ENCODE measurements around the gene PPP2R5C.
"Not testable (repeated sequence)": the region's sequence is repeated elsewhere in the genome, so short reads cannot be mapped to it uniquely, and the experiment has no call there.

The PPP2R5C gene

GRCh38 chr14:101727611-101728366, 33.7 kb upstream of the PPP2R5C start:
- DNase-seq: no peak

DNA sequence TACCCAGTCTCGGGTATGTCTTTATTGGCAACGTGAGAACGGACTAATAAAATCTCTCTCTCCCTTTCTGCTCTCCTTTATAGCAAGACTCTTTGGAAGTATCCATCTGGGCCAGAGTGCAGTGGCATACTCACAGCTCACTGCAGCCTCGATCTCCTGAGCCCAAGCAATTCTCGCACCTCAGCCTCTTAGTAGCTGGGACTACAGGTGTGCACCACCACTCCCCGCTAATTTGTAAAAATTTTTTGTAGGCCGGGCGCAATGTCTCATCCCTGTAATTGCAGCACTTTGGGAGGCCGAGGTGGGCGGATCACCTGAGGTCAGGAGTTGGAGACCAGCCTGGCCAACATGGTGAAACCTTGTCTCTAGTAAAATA, 33.2 kb upstream of the PPP2R5C start:
- DNase-seq: no peak

DNA sequence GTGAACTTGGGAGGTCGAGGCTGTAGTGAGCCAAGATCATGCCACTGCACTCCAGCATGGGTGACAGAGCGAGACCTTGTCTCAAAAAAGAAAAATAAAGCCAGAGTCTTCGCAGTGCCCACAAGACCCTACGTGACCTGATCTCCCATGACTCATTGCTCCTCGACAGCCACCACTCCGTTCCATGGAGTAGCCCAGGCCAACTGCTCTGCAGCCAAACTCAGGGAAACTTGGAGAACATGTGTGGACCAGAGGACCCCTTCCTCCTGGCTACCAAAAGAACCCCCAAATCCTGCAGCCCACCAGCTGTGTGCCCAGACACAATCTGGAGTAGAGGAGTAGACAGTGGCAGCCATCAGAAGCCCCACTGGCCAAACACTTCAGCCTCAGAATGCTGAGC, 32.1 kb upstream of the PPP2R5C start:
- no peak for DNase-seq

- not testable (repeated sequence) for DNase-seq
Observed at GRCh38 chr14:101730157-101730556, 31.4 kb upstream of the PPP2R5C start.

DNA sequence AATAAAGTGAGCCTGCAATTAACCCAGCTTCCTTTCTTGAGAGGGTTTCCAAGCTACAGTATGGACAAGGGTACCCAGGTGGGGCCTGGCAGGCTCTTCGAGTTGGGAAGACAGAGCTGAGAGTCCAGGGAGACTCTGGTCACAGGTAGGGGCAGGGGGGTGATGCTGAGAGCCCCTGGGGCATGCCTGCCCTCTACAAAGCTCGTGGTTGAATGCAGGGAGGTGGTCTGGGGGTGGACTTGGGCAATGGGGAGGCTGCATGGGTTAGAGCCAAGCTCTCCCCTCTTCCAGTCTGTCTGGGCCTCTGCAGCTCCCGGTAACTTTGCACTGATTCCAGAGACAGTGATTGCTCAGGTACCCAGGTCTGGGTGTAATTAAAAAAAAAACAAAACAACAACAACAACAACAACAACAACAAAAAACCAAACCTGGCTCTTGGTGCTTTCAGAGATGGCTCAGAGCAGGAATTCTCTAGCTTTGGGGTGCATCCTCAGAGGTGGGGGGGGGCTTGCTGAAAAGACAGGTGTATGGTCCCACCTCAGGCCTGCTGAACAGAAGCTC, 30.8 kb upstream of the PPP2R5C start:
- no peak for DNase-seq

DNA sequence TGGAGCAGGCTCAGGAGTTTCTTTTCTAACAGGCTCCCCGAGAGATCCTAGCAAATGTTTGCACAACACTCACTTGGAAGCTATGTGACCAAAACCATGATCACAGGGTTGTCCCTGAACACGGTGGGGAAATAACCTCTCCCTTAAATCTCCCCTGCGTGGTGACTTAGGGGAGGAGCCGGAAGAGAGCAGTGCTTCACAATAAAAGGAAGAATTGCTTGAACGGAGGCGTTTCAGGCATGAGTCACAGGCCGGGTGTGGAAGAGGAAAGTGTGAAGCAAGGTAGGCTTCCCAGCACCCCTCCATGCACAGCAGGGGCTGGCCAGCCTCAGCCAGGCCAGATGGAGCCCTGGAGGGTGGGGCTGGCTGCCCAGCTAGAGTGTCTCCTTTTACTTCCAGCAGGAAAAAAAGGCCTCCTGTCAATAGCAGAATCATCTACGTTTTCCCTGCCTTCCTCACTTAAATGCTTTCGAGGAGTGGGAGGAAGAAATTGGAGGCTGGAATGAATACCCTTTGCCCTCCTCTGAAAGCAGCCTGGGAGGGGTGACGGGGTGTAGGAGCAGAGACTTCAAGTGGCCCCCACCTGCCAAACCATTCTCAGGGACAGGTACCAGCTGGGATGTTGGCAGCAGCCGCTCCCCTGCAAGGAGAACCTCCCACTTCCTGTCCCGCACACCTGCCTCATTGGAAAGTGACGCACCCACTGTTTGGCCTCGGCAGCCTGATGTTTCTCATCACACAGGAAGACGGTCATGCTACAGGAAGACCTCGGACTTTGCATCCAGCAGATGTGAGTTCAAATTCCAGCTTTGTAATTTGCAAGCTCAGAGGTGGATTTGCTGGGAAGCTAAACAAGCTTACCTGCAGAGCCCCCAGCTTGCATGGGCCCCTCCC, 30.1 kb upstream of the PPP2R5C start:
- DNase-seq: peak; percentile 88 to 97

GRCh38 chr14:101732118-101732517, 29.4 kb upstream of the PPP2R5C start:
- no peak for DNase-seq

DNA sequence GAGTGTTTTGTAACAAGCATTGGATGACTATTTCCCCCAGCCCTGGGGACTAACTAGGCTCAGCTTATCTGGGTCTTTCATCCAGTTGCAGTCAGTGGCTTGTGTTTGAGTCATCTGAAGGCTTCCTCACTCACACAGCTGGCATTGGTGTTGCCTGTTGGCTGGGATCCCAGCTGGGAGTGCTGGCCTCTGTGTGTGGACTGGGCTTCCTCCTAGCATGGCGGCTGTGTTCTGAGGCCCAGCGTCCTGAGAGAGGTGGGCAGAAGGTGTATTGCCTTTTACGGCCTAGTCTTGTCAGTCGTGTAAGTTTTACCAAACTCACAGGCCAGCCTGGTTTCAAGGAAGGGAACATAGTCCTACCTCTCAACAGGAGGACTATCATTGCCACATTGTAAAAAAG, 28.3 kb upstream of the PPP2R5C start:
- DNase-seq: peak in 1 of 2 experiments; percentile 31

DNA sequence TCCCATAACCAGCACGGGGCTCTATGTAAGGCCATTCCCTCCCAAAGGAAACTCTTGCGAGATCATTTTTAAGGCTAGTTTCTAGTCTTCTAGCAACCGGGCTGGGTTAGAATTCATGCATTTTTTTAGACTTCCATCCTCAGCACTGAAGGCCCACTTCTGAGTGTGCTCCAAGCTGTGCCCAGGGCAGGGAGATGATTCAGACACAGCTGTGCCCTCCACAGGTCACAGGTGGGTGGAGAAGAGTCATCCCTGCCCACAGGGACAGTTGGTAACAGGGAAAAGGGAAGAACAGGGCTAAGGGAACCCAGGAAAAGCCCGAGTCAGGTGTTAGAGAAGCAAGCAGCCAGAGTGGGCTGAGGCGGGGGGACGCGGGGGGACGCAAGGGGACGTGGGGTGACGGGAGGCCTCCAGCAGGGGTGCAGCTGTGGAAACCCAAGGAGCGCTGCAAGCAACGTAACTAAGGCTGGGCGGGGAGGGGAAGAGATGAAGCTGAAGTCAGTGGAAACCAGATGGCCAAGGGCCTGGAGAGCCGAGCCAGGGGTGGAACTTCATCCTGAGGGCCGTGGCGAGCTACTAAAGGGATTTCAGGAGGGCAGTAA, 27.2 kb upstream of the PPP2R5C start:
- no peak for DNase-seq

GRCh38 chr14:101735453-101735852, 26.1 kb upstream of the PPP2R5C start:
- no peak for DNase-seq

DNA sequence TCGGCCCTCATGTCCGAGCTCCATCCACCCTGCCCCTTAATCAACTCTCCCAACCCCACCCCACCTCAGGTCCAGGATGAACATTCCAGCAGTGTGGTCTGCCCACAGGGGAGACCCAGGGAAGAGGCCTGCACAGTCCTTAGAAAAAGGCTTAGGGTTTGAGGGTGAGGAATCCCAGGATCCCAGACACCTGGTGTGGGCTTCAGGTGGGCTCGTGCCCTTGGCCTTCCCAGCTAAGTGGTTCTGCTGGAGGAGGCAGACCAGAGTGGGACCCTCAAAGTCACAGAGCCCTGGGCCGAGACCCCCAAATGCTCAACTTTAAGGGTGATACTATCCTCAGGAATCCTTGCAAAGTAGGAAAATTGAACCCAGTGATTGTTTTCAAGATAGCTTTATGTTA, 25.4 kb upstream of the PPP2R5C start:
- no peak for DNase-seq

DNA sequence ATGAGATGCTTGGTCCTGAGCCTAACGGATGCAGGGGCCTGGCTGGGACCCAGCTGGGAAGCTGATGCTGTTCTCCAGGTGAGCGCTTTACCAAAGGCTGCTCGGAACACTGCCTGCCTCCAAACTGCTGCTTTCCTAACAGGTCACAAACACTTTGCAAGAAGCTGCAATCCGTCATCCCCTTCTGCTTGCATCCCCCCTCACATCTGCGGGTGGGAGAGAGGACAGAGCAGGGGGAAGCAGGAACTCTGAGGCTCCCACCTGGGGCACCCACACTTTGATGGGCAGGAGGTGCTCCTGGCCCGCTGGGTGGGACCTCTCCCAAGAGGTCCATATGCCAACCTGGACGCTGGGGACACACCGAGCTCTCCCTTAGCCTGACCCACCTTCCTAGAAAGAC, 24.9 kb upstream of the PPP2R5C start:
- no peak for DNase-seq

DNA sequence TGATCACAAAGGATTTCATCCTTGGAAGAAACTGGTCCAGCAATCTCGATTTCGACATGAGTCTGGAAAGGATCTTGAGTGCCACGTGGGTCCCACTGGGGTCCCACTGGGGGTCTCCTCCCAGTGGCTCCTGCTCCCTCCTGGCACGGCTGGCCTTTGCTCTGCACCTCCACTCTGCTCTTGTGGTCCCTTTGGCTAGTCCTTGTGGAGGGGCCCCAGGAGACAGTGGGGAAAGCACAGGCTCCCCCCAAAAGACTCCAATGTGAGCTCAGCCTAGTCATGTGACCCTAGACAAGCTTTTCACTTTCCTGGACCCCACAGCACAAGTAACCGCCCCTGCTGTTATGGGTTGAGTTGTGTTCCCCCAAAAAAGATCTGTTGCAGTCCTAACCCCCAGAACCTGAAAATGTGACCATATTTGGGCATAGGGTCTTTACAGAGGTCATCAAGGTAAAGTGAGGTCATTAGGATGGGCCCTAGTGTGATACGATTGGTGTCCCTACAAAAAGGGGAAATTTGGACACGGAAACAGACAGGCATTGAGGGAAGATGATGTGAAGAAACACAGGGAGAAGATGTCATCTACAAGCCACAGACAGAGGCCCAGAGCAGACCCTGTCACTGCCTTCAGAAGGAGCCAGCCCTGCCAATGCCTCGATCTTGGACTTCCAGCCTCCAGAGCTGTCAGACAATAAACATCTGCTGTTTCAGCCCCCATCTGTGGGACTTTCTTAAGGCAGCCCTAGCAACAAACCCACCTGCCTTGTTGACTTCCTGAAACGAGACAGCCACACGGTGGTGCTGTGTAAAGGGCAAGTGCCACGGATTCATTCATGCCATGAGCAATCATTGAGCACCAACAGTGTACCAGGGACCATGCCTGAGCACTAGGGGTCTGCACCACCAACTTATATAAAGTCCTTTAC, 23.8 kb upstream of the PPP2R5C start:
- no peak for DNase-seq

GRCh38 chr14:101738703-101739320, 22.7 kb upstream of the PPP2R5C start:
- DNase-seq: no peak

GRCh38 chr14:101739446-101740141, 21.9 kb upstream of the PPP2R5C start:
- DNase-seq: no peak

GRCh38 chr14:101740981-101741380, 20.5 kb upstream of the PPP2R5C start:
- no peak for DNase-seq

GRCh38 chr14:101743701-101744100, 17.8 kb upstream of the PPP2R5C start:
- DNase-seq: no peak

DNA sequence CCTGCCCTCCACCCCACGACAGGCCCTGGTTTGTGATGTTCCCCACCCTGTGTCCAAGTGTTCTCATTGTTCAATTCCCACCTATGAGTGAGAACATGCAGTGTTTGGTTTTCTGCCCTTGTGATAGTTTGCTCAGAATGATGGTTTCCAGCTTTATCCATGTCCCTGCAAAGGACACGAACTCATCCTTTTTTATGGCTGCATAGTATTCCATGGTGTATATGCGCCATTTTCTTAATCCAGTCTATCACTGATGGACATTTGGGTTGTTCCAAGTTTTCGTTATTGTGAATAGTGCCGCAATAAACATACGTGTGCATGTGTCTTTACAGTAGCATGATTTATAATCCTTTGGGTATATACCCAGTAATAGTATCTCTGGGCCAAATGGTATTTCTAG, 17.1 kb upstream of the PPP2R5C start:
- not testable (repeated sequence) for DNase-seq

- DNase-seq: not testable (repeated sequence)
Observed at GRCh38 chr14:101749756-101750155, 11.8 kb upstream of the PPP2R5C start.

- no peak for DNase-seq
Observed at GRCh38 chr14:101754893-101755292, 6.6 kb upstream of the PPP2R5C start.

Measured in NCI-H2081 (cell line).